ENCODE results near the gene SNED1. TPM values are rescaled to one million over a fixed set of nuclear protein-coding genes. Genes with fewer than 3 reads are reported as not detected.

The SNED1 gene
- total RNA-seq, 1 experiment from 2014 or later = not detected

- CTCF ChIA-PET = no interaction called here
- H3K36me3 ChIP-seq (ENCODE audit: control insufficient read depth, insufficient read depth, low read length) = no peaks in the 10 kb centered on the region
These were observed 82.2 kb downstream of the SNED1 start for GRCh38 chr2:241080405-241081189.

GRCh38 chr2:241081190-241081642 lies 82.8 kb downstream of the SNED1 start:
- ChIA-PET POLR2A (no interaction called here), CTCF (no interaction called here)
- no peaks in the 10 kb centered on the region for H3K4me1 Mint-ChIP-seq (ENCODE audit: low read depth, unreplicated experiment)
- no peaks in the 10 kb centered on the region for H3K36me3 Mint-ChIP-seq (ENCODE audit: insufficient read depth, unreplicated experiment)
- no peaks in the 10 kb centered on the region for H3K9me3 ChIP-seq
- no peak overlapping the region for H3K4me3 Mint-ChIP-seq (ENCODE audit: unreplicated experiment)
- BruUV-seq (replicated peaks) = no TSS peak
- no peak overlapping the region for H3K27ac Mint-ChIP-seq (ENCODE audit: unreplicated experiment)
- no peaks in the 10 kb centered on the region for H3K9me3 Mint-ChIP-seq (ENCODE audit: unreplicated experiment)
- H3K27me3 ChIP-seq (replicated peaks; ENCODE audit: control insufficient read depth, insufficient read depth, low read length) = no peaks in the 10 kb centered on the region
- no peak overlapping the region for H3K4me3 ChIP-seq (ENCODE audit: low read depth, low read length)
- intact Hi-C loops (cut with micrococcal nuclease; ENCODE audit: unreplicated experiment) = no loop called here
- TF ChIP-seq CTCF (IDR thresholded peaks at IDR 0.05; ENCODE audit: insufficient read depth in 1 of 2, low read depth in 1 of 2, low read length in 1 of 2, severe bottlenecking in 1 of 2, unreplicated experiment in 1 of 2) = no peak
- H3K36me3 ChIP-seq (ENCODE audit: control insufficient read depth, insufficient read depth, low read length) = no peaks in the 10 kb centered on the region
- no peaks in the 10 kb centered on the region for H3K4me1 ChIP-seq
- DNase-seq = no peak
- no peaks in the 10 kb centered on the region for H3K27me3 Mint-ChIP-seq (ENCODE audit: insufficient read depth, unreplicated experiment)

More at GRCh38 chr2:241080405-241081189, 82.2 kb downstream of the SNED1 start:
- Mint-ChIP-seq H3K27me3 (ENCODE audit: insufficient read depth, unreplicated experiment) (no peaks in the 10 kb centered on the region), H3K4me1 (ENCODE audit: low read depth, unreplicated experiment) (no peaks in the 10 kb centered on the region), H3K9me3 (ENCODE audit: unreplicated experiment) (no peaks in the 10 kb centered on the region), H3K36me3 (ENCODE audit: insufficient read depth, unreplicated experiment) (no peaks in the 10 kb centered on the region), H3K4me3 (ENCODE audit: unreplicated experiment) (no peak overlapping the region), H3K27ac (ENCODE audit: unreplicated experiment) (no peak overlapping the region)
- intact Hi-C loops (cut with micrococcal nuclease; ENCODE audit: unreplicated experiment) = no loop called here
- no peaks in the 10 kb centered on the region for H3K27me3 ChIP-seq (replicated peaks; ENCODE audit: control insufficient read depth, insufficient read depth, low read length)
- H3K4me1 ChIP-seq = no peaks in the 10 kb centered on the region
- TF ChIP-seq CTCF (IDR thresholded peaks at IDR 0.05; ENCODE audit: insufficient read depth in 1 of 2, low read depth in 1 of 2, low read length in 1 of 2, severe bottlenecking in 1 of 2, unreplicated experiment in 1 of 2) = no peak
- H3K9me3 ChIP-seq = no peaks in the 10 kb centered on the region
- no peak for DNase-seq
- no peak overlapping the region for H3K4me3 ChIP-seq (ENCODE audit: low read depth, low read length)
- BruUV-seq (replicated peaks) = no TSS peak
- POLR2A ChIA-PET = no interaction called here

DNA sequence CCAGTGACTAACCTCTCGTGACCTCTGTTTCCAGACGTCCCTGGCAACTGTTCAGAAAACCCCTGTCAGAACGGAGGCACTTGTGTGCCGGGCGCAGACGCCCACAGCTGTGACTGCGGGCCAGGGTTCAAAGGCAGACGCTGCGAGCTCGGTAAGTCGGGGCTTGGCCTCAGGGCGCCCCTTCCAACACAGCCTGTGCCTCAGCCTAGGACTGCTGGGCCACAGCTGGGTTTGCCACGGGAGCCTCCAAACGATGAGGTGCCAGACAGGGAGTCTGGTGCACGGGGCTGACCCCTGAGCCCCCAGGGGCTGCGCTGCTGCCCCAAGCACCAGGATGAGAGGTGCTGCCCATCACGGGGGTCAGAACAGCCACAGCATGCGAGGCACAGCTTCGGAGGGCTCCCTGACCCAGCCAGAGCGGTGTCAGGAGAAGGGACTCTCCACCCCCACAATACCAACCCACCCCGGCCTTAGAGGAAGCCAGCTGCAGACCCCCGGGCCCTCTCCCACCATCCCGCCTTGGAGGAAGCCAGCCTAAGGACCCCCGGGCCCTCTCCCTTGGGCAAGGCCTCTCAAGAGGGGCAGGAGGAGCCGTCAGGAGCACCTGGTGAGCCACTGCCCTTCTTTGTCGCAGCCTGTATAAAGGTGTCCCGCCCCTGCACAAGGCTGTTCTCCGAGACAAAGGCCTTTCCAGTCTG lies 83.4 kb downstream of the SNED1 start:
- no TSS peak for BruUV-seq (replicated peaks)
- Mint-ChIP-seq H3K27me3 (ENCODE audit: insufficient read depth, unreplicated experiment) (no peaks in the 10 kb centered on the region), H3K4me1 (ENCODE audit: low read depth, unreplicated experiment) (no peaks in the 10 kb centered on the region), H3K4me3 (ENCODE audit: unreplicated experiment) (no peak overlapping the region), H3K9me3 (ENCODE audit: unreplicated experiment) (no peaks in the 10 kb centered on the region), H3K36me3 (ENCODE audit: insufficient read depth, unreplicated experiment) (no peaks in the 10 kb centered on the region), H3K27ac (ENCODE audit: unreplicated experiment) (no peak overlapping the region)
- POLR2A ChIA-PET = no interaction called here
- TF ChIP-seq CTCF (IDR thresholded peaks at IDR 0.05; ENCODE audit: insufficient read depth in 1 of 2, low read depth in 1 of 2, low read length in 1 of 2, severe bottlenecking in 1 of 2, unreplicated experiment in 1 of 2) = no peak
- CTCF ChIA-PET = no interaction called here
- Histone ChIP-seq H3K27me3 (replicated peaks; ENCODE audit: control insufficient read depth, insufficient read depth, low read length) (no peaks in the 10 kb centered on the region), H3K4me3 (ENCODE audit: low read depth, low read length) (no peak overlapping the region), H3K9me3 (no peaks in the 10 kb centered on the region), H3K36me3 (ENCODE audit: control insufficient read depth, insufficient read depth, low read length) (no peaks in the 10 kb centered on the region), H3K4me1 (no peaks in the 10 kb centered on the region)
- DNase-seq = no peak
- intact Hi-C loops (cut with micrococcal nuclease; ENCODE audit: unreplicated experiment) = no loop called here
